ENCODE measurements around the gene KCNAB3.

DNA sequence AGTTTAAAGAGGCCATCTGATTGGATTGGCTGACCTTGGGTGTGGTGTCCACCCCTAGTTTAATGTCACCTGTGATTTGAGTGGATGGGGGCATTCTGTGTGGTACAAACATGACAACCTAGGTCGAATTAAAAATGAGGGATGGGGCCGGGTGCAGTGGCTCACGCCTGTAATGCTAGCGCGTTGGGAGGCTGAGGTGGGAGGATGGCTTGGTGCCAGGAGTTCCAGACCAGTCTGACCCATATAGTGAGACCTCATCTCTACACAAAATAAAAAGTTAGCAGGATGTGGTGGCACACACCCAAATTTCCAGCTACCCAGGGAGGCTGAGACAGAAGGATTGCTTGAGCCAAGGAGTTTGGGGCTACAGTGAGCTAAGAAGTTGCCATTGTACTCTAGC lies 16.8 kb upstream of the KCNAB3 start:
- no peak for TF ChIP-seq RAD21 (conservative IDR thresholded peaks at IDR 0.05)
- TF ChIP-seq, protein P1, sequence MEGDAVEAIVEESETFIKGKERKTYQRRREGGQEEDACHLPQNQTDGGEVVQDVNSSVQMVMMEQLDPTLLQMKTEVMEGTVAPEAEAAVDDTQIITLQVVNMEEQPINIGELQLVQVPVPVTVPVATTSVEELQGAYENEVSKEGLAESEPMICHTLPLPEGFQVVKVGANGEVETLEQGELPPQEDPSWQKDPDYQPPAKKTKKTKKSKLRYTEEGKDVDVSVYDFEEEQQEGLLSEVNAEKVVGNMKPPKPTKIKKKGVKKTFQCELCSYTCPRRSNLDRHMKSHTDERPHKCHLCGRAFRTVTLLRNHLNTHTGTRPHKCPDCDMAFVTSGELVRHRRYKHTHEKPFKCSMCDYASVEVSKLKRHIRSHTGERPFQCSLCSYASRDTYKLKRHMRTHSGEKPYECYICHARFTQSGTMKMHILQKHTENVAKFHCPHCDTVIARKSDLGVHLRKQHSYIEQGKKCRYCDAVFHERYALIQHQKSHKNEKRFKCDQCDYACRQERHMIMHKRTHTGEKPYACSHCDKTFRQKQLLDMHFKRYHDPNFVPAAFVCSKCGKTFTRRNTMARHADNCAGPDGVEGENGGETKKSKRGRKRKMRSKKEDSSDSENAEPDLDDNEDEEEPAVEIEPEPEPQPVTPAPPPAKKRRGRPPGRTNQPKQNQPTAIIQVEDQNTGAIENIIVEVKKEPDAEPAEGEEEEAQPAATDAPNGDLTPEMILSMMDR (IDR thresholded peaks at IDR 0.05; ENCODE audit: poor library complexity, severe bottlenecking) = no peak
- TF ChIP-seq SMC3 (conservative IDR thresholded peaks at IDR 0.05; ENCODE audit: poor library complexity) = no peak
- TF ChIP-seq POLR2AphosphoS5 (IDR thresholded peaks at IDR 0.05) = no peak
- TF ChIP-seq, protein P2, sequence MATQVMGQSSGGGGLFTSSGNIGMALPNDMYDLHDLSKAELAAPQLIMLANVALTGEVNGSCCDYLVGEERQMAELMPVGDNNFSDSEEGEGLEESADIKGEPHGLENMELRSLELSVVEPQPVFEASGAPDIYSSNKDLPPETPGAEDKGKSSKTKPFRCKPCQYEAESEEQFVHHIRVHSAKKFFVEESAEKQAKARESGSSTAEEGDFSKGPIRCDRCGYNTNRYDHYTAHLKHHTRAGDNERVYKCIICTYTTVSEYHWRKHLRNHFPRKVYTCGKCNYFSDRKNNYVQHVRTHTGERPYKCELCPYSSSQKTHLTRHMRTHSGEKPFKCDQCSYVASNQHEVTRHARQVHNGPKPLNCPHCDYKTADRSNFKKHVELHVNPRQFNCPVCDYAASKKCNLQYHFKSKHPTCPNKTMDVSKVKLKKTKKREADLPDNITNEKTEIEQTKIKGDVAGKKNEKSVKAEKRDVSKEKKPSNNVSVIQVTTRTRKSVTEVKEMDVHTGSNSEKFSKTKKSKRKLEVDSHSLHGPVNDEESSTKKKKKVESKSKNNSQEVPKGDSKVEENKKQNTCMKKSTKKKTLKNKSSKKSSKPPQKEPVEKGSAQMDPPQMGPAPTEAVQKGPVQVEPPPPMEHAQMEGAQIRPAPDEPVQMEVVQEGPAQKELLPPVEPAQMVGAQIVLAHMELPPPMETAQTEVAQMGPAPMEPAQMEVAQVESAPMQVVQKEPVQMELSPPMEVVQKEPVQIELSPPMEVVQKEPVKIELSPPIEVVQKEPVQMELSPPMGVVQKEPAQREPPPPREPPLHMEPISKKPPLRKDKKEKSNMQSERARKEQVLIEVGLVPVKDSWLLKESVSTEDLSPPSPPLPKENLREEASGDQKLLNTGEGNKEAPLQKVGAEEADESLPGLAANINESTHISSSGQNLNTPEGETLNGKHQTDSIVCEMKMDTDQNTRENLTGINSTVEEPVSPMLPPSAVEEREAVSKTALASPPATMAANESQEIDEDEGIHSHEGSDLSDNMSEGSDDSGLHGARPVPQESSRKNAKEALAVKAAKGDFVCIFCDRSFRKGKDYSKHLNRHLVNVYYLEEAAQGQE (IDR thresholded peaks at IDR 0.05; ENCODE audit: borderline replicate concordance) = no peak
- TF ChIP-seq EZH2 (IDR thresholded peaks at IDR 0.05; ENCODE audit: borderline replicate concordance, insufficient read depth, low read length, poor library complexity, severe bottlenecking) = no peak
- no peak for TF ChIP-seq MXI1 (conservative IDR thresholded peaks at IDR 0.05; ENCODE audit: poor library complexity, severe bottlenecking)
- no peak for TF ChIP-seq EP300 (conservative IDR thresholded peaks at IDR 0.05; ENCODE audit: poor library complexity, severe bottlenecking)
- TF ChIP-seq TAF1 (IDR thresholded peaks at IDR 0.05; ENCODE audit: low read depth) = no peak
